Erythroblast (primary cell): ENCODE measurements around the gene FAM120AOS.

Experiments used
- GATA1 ChIP-seq: IDR thresholded peaks from 2 replicates; pipeline ENCODE4 v1.6.1; 2011; ENCODE audit warnings: low read depth, mild to moderate bottlenecking, control low read depth, low read length, moderate library complexity
- POLR2A ChIP-seq: IDR thresholded peaks from 2 replicates; pipeline ENCODE4 v1.6.1; 2011; ENCODE audit warnings: mild to moderate bottlenecking, low read length

DNA sequence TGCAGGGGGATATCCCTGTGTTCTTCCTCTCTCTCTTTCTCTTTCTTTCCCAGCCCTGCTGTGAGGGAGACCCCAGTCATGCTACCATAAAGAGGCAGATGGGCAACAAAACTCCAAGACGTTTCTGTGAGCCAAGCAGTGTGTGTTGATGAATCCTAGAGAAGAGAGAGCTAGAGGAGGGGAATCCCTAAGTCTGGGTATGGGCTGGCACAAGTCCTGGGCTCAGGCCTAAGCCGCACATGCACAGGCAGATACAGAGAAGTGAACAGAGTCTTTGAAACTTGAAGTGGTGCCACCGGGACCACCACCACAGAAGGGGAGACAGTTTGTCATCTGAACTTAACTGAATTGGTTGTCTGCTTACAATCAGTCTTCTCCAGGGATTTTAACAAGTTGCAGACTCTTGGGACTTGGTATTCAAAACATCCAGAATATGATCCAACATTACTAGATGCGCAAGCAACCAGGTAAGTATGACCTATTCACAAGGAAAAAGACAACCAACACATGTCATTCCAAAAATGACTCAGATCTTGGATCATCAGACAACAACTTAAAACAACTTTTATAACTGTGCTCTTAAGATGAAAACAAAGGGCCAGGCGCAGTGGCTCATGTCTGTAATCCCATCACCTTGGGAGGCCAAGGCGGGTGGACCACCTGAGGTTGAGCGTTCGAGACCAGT lies 12.3 kb downstream of the FAM120AOS start:
- TF ChIP-seq POLR2A (no peak), GATA1 (no peak)
